ENCODE results near the gene OSBPL6.
"Not testable (repeated sequence)": the region's sequence is repeated elsewhere in the genome, so short reads cannot be mapped to it uniquely, and the experiment has no call there.

The OSBPL6 gene

DNA sequence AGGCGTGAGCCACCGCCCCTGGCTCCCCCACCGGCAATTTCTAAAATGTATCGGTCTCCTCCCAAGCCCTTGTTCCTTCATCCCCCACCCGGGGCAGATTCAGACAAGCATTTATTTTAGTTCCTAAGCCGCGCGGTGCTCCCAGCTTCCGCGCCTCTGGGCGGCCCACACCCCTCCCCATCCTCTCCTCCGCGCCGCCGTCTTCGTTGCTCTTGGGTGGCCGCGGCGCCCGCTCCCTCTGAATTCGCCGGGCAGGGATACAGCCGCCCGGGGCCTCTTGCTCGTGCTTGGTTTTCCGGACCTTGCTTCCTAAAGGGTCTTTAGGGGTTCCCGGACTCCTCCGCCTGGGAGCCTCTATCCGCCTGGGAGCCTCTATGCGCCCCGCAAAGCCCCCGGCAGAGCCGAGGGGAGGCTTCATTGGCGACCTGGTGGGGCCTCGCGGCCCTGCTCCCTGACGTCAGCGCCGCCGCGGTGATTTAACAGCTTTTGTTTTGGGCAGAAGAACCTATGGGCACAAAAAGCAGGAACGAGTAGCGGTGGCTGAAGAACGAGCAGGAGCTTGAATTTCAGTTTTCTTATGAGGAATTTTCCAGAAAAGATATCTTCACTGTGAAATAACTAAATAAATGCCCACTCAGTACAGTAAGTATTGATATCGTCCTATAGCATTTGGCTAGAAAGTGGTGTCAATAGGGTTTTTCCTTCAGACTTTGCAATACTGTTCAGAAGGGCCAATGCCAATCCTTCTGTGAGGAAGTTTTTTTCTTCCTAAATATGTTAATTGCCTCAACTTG lies 219.4 kb downstream of the OSBPL6 start:
- DNase-seq = peak; percentile 68

DNA sequence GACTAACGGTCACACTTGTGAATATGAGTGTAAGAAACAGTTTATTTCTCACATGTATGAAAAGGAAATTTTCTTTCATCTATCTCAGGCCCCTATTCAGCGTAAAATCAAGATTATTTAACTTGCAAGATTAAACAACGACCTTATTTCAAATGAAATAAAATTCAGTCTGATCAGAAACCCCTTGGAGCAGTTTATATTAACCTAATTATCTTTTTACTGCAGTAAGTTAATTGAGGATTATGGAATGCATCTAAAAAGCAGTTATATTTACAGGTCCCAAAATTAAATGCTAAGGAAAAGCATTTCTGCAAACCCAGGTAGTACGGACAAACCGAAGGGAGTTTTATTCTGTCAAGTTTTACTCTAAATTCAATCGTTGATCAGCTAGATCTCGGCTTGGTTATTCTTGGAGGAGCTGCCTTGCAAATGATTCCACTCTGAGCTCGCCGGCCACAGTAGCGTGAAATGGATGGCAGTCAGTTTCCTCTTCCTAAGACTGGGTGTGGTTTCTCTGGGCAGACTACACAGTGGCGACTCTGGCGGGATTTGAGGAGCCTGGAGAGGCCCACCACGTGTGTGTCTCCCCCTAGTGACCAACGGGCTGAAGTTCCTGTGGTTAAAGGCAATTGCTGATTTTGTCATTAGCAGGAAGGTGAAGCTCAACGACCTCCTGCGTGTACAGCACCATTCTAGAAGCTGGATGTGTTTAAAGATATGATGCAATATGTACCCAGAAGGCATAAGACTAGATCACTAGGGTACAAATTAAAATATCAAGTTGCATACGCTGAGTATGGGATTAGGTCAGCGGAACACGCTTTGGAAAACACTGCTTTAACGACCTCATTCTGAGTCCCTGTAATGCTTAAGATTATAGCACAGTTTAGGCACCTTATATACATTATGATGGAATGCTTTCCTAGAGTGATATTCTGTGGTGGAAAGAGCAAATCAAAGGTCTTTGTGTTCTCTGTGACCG lies 220.2 kb downstream of the OSBPL6 start:
- peak; percentile 68 for DNase-seq

DNA sequence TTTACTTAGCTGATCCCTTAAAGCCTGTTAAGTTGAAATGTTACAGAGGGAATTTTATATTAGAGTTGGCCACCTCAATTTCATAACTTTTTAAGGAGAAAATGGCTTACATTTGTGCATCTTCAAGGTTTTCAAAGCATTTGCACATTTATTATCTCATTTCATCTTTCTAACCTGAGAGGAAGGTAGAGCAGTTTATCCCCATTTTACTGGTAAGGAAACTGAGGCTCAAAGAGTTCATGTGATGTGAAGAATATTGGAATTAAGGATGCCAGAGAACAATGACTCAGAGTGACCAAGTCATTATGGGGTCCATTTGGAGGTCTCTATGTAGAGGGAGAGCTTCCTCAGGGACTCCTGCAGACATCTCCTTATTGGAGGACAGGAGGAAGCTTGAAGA lies 221.7 kb downstream of the OSBPL6 start:
- DNase-seq = no peak

DNA sequence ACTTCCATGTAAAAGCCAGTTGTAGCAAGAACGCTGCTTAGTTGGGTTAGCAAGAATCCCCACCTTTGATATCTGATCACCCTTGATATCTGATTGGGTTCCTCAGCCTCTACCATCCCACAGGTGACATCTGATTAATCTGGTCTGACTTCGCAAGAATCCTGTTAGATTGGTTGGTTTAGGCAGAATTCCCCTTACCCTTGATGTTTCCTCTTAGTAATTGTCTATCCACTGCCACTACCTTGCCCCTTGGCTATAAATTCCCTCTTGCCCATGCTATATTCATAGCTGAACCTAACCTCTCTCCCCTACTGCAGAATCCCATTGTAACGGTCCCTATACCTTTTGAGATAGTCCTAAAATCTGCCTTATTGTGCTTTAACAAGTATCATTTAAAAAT lies 223.6 kb downstream of the OSBPL6 start:
- no peak for DNase-seq

DNA sequence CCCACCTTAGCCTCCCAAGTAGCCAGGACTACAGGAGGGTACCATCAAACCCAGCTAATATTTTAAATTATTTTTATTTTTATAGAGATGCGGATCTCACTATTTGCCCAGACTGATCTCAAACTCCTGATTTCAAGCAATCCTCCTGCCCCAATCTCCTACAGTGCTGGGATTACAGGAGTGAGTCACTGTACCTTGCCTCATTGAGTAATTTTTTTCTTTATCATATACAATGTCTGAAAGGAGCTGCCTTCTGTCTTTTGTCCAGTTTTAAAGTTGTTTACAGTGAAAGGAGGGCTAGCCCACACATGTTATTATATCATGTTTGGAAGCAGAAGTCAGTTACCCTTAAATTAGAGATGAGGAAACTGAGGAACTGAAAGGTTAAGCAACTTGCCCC lies 224.1 kb downstream of the OSBPL6 start:
- DNase-seq = no peak

DNA sequence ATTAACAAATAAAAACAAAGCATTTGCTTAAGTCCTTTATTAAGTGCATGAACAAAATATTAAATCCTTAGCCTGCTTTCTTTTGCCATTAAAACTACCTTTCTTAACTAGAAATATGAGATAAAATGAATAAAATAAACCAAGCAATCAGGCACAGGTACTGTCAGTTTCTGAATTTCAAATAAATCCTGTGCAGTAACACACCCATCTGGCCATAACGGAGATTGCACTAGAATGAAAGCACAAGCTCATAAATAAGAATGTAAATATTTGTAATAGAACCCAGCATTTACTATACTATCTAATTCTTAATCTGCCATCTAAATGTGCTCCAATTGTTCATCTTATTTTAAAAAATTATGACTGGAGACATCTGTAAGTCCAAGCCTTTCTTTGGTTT lies 224.8 kb downstream of the OSBPL6 start:
- DNase-seq = no peak

DNA sequence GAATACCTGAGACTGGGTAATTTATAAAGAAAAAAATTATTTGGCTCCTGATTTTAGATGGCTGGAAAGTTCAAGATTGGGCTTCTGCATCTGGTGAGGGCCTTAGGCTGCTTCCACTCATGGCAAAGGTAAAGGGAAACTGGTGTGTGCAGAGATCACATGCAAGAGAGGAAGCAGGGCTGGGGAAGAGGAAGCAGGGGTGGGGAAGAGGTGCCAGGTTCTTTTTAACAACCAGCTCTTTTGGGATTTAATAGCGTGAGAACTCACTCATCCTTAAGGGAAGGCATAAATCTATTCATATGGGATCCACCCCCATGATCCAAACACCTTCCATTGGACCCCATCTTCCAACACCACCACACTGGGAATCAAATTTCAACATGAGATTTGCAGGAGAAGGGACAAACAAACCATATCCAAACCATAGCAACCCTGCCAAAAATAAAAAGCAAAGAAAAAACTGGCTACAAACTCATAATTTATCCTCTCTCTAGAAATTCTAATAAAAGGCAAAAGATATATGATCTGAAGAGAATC lies 226.2 kb downstream of the OSBPL6 start:
- DNase-seq = no peak

DNA sequence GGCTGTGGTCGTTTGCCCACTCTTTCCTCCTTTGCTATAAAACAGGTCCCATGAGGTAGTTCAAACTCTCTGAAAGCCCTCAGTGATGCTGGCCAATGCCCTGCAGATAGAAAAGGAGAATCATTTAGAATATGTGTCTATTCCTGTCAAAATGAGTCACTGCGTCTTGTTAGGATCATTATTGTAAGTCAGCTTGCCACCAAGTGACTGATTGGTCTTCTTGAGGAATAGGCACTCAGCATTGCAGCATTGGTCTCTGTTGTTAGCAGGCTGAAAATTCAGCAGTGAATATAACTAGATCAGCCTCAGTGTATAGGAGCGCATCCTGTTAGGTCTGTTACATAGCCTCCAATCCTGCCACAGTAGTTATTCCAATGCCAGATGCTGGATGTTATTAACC lies 227.8 kb downstream of the OSBPL6 start:
- DNase-seq = no peak

DNA sequence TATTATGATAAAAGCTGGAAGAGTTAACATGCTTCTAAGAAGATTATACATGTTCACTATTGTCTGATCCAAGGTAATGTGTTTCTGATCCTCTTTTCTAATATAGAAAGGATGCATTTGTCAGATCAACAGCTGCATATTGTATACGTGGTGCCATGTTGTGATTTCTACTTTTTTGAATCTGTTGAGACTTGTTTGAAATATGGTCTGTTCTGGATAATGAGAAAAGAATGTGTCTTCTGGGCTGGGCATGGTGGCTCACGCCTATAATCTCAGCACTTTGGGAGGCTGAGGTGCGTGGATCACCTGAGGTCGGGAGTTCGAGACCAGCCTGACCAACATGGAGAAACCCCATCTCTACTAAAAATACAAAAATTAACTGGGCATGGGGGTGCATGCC lies 229.4 kb downstream of the OSBPL6 start:
- DNase-seq = not testable (repeated sequence)

DNA sequence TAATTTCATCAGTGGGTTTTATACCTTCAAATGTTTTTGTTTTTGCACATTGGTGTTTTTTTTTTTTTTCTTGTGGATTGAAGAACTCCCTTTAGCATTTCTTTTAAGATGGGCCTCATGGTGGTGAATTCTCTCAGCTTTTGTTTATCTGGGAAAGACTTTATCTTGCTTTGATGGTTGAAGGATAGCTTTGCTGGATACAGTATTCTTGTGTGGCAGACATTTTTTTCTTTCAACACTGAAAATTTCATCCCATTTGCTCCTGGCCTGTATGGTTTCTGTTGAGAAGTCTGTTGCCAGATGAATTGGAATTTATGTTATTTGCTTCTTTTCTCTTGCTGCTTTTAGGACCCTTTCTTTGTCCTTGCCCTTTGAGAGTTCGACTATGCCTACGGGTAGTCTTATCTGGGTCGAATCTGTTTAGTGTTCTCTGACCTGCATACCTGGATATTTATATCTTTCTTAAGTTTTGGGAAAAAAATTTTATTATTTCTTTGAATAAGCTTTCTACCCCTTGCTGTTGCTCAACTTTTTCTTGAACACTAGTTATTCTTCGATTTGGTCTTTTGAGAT lies 231.0 kb downstream of the OSBPL6 start:
- no peak for DNase-seq

DNA sequence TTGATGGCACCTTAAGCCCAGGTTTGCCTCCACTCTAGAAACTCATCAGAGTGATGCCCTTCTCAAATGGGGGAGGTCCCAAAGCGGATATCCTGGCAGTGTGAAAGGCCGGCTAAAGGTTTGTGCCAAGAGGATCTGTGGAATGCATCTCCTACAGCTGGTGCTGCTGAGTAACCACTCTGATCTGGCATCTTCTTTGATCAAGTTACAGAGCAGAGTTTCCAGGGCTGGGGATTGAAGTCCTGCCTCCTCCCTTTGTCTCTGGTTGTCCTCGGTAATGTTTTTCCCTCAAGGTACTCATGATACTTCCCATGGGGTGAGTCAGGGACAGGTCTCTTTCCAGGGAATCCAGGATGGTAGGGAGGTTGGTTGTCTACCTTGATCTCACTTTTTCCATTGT lies 232.1 kb downstream of the OSBPL6 start:
- DNase-seq = no peak

DNA sequence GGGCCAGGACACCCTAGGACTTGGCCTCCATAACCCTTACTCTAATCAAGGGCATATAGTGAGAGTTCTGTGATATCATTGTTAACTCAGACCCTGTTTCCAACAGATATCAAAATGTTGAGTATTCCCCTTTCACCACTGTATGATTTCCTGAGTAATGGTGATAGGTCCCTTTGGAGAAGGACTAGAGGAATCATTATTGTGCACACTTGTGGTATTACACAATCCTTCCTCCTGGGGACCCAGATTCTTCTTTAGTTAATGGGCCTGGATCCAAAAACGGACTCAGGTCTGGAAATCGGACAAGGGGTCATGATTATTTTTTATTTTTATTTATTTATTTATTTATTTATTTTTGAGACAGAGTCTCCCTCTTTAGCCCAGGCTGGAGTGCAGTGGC lies 233.1 kb downstream of the OSBPL6 start:
- no peak for DNase-seq

DNA sequence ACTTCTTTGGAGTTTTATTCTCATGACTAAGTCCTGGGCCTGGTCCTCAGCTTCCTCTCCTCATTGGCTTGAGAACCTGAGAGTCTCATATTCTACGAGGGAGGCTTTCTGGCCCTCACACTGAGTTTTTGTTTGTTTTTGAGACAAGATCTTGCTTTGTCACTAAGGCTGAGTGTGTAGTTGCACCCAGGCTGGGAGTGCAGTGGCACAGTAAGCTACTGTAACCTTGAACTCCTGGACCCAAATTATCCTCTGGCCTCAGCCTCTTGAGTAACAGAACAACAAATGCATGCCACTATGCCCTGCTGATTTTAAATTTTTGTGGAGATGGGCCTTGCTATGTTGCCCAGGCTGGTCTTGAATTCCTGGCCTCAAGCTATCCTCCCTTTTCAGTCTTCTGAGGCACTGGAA lies 234.1 kb downstream of the OSBPL6 start:
- no peak for DNase-seq

DNA sequence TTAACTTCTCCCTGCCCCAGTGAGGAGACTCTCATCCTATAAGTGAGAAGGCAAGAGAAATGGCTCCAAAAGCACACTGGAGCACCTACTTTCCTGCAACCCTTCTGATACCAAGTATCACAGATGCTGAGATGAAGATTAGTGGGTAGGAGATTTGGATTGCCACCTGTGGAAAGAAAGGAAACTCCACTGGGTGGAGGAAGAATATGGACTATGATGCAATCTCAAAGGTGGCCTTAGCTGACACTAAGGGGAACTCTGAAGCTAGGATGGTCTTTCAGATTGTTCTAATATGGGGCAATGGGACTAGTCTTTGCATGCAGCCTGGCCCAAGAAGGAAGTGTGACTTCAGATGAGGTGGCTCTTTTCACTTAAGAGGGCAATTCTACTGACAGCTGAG lies 235.0 kb downstream of the OSBPL6 start:
- no peak for DNase-seq

DNA sequence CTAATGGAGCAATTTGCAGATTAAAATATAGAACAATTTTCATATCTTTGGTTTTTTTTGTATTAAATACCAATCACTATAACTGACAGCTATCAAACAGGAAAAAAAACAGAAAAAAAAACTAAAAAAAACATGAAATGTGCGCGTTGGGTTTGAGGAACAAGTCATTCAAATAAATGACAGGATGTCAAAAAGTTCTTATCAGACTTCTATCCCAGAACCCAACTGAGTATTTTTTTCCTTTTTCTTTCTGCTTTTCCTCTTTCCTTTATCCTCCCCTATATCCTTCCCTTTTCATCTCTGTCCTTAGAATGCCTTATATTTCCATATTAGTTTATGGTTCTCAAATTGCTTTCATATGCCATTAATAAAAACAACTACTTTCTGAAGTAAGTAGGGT lies 242.3 kb downstream of the OSBPL6 start:
- DNase-seq = no peak

DNA sequence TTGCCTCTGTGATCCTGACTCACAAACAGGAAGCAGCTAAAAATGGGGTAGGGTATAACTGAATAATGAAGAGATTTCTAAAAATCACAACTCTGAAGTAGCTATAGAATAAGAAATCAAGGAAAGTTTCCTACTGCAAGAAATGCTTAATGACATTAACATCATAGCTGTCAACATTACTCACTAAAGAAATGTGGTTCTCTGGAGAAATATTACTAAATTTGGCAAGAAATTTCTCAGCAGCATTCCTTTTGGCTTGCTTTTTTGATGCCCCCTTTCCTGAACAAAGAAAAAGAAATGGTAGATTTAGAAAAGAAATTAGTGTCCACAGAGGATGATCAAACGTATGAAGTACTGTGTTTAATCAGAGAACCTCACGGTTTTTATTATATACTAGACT lies 247.1 kb downstream of the OSBPL6 start:
- DNase-seq = no peak

DNA sequence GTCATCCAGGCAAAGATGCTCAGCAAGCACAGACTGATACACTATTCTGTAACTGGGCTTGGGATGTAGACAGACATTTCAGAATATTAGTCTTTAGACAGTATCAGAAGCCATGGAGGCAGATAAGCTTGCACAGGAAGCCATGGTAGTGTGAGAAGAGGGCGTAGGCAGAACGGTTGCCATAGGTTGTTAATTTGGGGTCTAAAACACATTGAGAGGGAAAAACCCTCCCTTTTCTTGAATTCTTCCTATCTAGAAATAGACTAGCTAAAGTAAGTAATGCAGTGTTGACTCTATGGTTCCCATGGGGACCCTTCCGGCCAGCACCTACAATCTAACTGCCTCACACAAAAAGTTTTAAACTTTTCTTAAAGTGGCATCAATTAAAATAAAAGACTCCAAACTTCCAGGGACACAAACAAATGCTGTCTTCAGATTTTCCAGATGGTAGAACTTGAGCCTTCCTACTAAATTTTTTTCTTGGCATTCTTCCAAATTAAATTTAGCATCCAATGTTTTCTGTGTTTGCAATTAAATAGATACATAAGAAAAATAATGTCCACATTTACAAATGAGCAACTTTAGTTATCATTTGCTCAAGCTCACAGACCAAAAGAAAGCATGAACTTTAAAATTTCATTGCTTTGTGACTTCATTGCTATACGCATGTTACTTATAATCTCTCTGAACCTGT lies 254.8 kb downstream of the OSBPL6 start:
- no peak for DNase-seq

DNA sequence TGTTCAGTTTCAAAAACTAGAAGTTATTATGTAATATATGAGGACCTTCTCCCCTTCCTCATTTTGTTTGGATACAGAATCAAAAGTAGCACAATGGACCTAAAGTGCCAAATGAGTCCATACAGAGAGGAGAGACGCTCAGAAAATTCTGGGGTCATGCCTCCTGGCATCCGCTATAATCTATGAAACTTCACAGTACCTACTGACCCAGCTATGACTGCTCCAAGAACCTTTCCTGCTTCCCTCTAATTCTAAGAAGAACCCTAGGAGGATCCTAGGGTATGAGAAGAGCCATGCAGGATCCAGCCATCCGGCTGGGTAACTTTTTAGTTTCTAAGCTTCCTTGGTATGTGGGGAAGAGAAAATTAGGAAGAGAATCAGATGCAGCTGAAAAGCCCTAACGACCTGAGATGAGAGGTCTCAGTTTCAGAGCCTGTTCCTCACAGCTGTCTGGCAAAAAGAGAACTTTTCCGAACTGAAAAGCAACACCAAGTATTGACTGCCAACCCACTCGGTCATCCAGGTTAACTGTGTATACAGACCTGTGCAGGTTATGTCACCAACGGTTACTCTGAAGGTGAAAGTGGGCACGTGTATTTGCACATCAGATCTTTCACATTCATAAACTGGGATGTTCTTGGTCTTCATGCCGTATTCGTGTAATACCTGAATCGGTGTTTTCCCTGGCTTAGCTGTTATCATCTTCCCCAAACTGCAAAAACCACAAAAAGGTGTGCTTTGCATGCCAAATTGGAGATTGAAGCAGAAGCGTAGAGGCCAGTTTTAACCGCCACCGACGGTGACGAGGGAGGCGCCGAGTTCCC lies 255.6 kb downstream of the OSBPL6 start:
- DNase-seq = no peak

DNA sequence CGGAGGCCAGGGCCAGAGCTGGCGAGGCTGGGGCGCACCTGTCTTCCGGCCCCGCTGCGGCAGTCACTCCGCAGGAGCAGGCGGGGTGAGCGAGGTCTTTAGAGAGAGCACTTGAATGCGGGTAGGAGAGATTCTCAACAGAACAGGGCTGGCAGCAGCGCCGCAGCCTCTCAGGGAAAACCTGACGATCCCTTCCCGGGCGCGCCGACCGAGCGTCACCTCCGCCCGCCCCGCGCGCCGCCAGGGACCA lies 256.1 kb downstream of the OSBPL6 start:
- DNase-seq = peak; percentile 78

DNA sequence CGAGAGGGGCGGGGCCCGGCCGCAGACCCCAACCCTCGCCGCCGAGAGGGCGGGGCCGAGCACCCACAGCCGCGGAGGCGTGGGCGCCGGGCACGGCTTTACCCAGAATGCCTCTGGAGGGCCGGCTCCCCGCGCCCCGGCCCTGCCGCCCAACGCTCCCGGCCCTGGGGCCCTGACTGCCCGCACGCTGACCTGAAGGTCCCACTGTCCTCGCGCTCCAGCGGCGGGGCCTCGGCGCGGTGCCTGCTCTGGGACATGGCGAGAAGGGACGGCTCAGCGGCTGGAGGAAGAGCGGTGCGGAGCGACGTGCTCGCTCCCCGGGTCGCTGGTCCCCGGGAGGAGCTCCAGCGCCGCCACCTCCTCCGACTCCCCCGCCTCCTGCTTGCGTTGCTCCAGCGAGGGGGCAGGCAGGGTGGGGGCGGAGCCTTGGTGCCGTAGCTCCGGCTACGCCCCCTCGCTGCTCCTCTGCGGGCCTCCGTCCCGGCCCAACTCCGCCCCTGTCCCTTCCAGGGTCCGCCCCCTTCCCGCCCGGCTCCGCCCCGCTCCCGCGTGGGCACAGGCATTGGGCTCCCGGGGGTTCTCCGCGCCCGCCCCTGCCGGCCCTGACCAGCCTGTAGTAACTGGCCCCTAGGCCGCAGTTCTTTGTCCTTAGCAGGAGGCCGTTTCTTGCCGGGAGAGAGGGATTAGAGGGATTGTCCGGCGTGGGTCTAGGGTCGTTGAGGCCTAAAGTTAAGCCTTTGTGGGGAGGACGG lies 256.6 kb downstream of the OSBPL6 start, which contains the start of the genes PJVK and PRKRA:
Gene PJVK (plus strand): TSS at position 605 of the 752 bp plus-strand sequence. CDS start 2,032 bp downstream, outside the sequence.
Gene PRKRA (minus strand): TSS at position 402 of the 752 bp plus-strand sequence. CDS start 145 bp downstream, at position 257.
- DNase-seq = peak; percentile 92

DNA sequence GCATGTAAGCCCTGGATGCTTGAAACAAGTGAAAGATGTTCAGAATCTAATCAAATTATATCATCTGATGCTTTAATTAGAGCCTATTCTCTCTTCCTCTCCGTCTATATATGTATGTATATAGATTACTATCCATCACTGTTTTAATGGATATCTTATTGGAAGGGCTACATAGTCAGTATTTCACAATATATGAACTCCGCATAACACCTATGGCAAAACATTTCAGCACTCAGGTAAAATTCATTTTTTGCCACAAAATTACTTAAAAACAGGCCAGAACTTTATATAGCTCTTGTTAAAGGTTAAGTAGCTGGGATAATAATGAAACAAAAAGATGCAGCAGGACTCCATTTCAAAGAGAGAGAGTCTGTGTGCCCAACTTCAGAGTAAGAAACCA lies 258.0 kb downstream of the OSBPL6 start:
- DNase-seq = no peak

Data from stimulated activated naive CD4-positive, alpha-beta T cell treated with Interleukin-2 at 50 U/mL for 16 hours (primary cell).